G401.6 (cell line): ENCODE results near the gene CHMP5.

Source experiments
- FAIRE-seq: peaks from 2 replicates; lab custom pipeline; 2012; peaks lifted over from hg19 to GRCh38; lab: Jason Lieb, UNC

Gene CHMP5

GRCh38 chr9:33318781-33319180 is 53.9 kb downstream of the CHMP5 start:
- FAIRE-seq: no peak

- no peak for FAIRE-seq
These were observed 55.4 kb downstream of the CHMP5 start for GRCh38 chr9:33320230-33320567.

GRCh38 chr9:33320568-33321261 is 55.9 kb downstream of the CHMP5 start:
- no peak for FAIRE-seq

- FAIRE-seq: no peak
These were observed 64.3 kb downstream of the CHMP5 start for GRCh38 chr9:33329117-33329563.

- FAIRE-seq: no peak
These were observed 65.1 kb downstream of the CHMP5 start for GRCh38 chr9:33329979-33330378.

- no peak for FAIRE-seq
These were observed 66.6 kb downstream of the CHMP5 start for GRCh38 chr9:33331377-33331891.
